ENCODE data around the gene ISY1.
"Not testable (repeated sequence)": the region's sequence is repeated elsewhere in the genome, so short reads cannot be mapped to it uniquely, and the experiment has no call there.

ISY1 gene

DNA sequence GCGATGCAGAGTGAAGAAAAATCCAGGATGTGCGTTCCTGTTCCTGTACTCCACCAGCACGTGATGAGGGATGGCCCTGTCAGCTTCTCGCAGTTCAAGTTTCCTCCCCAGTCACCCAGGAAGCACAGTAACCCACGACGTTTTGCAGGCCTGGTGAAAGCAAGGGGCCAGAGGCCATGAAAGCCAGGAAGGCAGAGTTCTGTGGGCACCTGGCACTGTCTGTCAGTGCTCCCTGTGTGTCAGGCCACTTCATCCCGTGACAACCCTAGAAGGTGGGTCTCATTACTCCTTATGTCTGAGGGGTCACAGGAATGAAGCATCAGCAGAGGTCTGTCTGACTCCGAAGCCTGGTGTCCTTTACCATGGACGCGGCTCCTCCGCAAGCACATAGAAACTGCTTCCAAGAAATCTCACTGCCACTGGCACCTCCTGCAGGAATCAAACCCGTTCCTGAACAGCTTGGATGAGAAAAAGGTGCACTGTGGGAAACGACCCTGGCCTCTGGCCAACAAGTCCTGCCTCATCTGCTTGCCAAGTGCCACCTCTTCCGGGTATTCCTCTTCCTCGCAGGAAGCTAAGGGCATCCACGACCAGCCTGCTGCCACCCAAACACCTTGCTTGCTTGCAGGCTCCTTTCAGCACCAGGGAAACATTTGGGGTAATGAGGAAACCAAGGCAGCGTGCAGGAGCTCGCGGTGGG lies 53.8 kb downstream of the ISY1 start:
- H3K79me2 ChIP-seq (ENCODE audit: control insufficient read depth, insufficient read depth, low read length, unreplicated experiment), result peaks cover 9% of the 10 kb centered on the region
- H2AFZ ChIP-seq (ENCODE audit: low read length, unreplicated experiment), result no peak overlapping the region
- no peaks in the 10 kb centered on the region for H3K36me3 ChIP-seq (ENCODE audit: insufficient read depth, low read length)
- no peak overlapping the region for H3K27ac ChIP-seq (ENCODE audit: low read depth, low read length)
- no peaks in the 10 kb centered on the region for H3K4me1 ChIP-seq (ENCODE audit: control insufficient read depth, insufficient read depth, low read length, unreplicated experiment)
- H3K27me3 ChIP-seq (ENCODE audit: insufficient read depth, low read length), result no peaks in the 10 kb centered on the region
- no peak overlapping the region for H3K4me3 ChIP-seq (ENCODE audit: low read depth, low read length)

DNA sequence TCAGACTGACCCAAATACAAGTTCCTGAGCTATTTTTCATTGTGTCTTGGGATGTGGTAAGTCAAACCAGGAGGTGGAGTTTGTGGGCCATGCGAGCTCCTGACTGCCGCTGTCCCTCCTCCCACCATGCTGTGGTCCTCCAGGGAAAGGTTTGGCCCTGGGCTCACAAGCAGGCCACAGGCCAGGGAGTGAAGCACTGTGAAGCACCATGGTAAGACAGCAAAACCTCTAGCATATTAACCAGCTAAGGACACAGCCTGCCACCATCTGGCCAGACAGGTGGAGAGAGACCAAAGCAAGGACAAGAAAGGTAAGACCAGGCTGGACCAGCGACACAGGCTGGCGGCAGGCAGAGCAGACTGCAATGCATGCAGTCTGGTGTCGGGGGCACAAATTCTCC lies 54.5 kb downstream of the ISY1 start:
- H3K4me3 ChIP-seq (ENCODE audit: low read depth, low read length), result no peak overlapping the region
- H2AFZ ChIP-seq (ENCODE audit: low read length, unreplicated experiment), result no peak overlapping the region
- no peaks in the 10 kb centered on the region for H3K4me1 ChIP-seq (ENCODE audit: control insufficient read depth, insufficient read depth, low read length, unreplicated experiment)
- H3K27me3 ChIP-seq (ENCODE audit: insufficient read depth, low read length), result no peaks in the 10 kb centered on the region
- peaks cover 9% of the 10 kb centered on the region for H3K79me2 ChIP-seq (ENCODE audit: control insufficient read depth, insufficient read depth, low read length, unreplicated experiment)
- no peaks in the 10 kb centered on the region for H3K36me3 ChIP-seq (ENCODE audit: insufficient read depth, low read length)
- no peak overlapping the region for H3K27ac ChIP-seq (ENCODE audit: low read depth, low read length)

- Histone ChIP-seq H3K4me1 (ENCODE audit: control insufficient read depth, insufficient read depth, low read length, unreplicated experiment) (no peaks in the 10 kb centered on the region), H3K36me3 (ENCODE audit: insufficient read depth, low read length) (no peaks in the 10 kb centered on the region), H3K27me3 (ENCODE audit: insufficient read depth, low read length) (no peaks in the 10 kb centered on the region), H3K4me3 (ENCODE audit: low read depth, low read length) (no peak overlapping the region), H3K79me2 (ENCODE audit: control insufficient read depth, insufficient read depth, low read length, unreplicated experiment) (peaks cover 9% of the 10 kb centered on the region), H2AFZ (ENCODE audit: low read length, unreplicated experiment) (no peak overlapping the region), H3K27ac (ENCODE audit: low read depth, low read length) (no peak overlapping the region)
Observed at GRCh38 chr3:129105862-129106261, 55.0 kb downstream of the ISY1 start.

GRCh38 chr3:129104498-129105079 lies 56.3 kb downstream of the ISY1 start:
- Histone ChIP-seq H3K27ac (ENCODE audit: low read depth, low read length) (no peak overlapping the region), H3K4me3 (ENCODE audit: low read depth, low read length) (no peak overlapping the region), H3K27me3 (ENCODE audit: insufficient read depth, low read length) (no peaks in the 10 kb centered on the region), H3K4me1 (ENCODE audit: control insufficient read depth, insufficient read depth, low read length, unreplicated experiment) (no peaks in the 10 kb centered on the region), H2AFZ (ENCODE audit: low read length, unreplicated experiment) (no peak overlapping the region), H3K79me2 (ENCODE audit: control insufficient read depth, insufficient read depth, low read length, unreplicated experiment) (peaks cover 13% of the 10 kb centered on the region), H3K36me3 (ENCODE audit: insufficient read depth, low read length) (no peaks in the 10 kb centered on the region)

DNA sequence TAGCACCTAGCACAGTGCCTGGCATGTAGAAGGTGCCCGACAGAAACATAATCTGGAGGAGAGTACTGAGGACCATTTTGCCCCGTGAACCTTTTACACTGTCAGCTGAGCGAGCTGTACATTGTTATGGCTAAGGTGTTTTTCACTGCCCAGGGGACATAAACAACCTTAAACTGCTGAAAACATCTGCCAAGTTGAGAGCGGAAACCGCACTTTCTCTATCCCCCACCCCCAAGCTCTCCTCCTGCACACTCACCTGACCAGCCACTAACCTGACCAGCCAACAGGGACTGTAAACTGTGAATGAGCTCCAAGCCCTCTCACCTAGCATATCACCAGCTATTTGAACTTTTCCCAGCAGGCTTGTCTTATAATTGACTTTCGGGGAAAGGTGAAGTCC lies 56.8 kb downstream of the ISY1 start:
- no peaks in the 10 kb centered on the region for H3K36me3 ChIP-seq (ENCODE audit: insufficient read depth, low read length)
- H3K4me3 ChIP-seq (ENCODE audit: low read depth, low read length), result no peak overlapping the region
- H3K27ac ChIP-seq (ENCODE audit: low read depth, low read length), result no peak overlapping the region
- H3K79me2 ChIP-seq (ENCODE audit: control insufficient read depth, insufficient read depth, low read length, unreplicated experiment), result peaks cover 13% of the 10 kb centered on the region
- no peaks in the 10 kb centered on the region for H3K27me3 ChIP-seq (ENCODE audit: insufficient read depth, low read length)
- H3K4me1 ChIP-seq (ENCODE audit: control insufficient read depth, insufficient read depth, low read length, unreplicated experiment), result no peaks in the 10 kb centered on the region
- H2AFZ ChIP-seq (ENCODE audit: low read length, unreplicated experiment), result no peak overlapping the region

DNA sequence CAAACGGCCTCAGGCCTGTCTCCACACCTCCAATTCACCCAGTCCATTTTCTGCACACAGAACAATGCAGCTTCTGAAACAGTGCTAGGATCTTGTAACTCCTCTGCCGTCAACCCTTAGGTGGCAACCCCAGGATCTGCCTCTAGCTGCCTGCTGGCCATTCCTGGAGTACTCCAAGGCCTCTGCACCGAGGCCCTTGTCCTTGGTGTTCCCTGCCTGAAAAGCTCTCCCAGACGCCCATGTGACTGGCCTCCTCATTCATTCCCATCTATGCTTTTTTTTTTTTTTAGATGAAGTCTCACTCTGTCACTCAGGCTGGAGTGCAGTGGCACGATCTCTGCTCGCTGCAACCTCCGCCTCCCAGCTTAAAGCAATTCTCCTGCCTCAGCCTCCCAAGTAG lies 57.6 kb downstream of the ISY1 start:
- peaks cover under 1% of the 10 kb centered on the region; the same call in 1 of the 2 replicates for H3K36me3 ChIP-seq (ENCODE audit: insufficient read depth, low read length)
- H3K4me1 ChIP-seq (ENCODE audit: control insufficient read depth, insufficient read depth, low read length, unreplicated experiment), result no peaks in the 10 kb centered on the region
- no peak overlapping the region for H2AFZ ChIP-seq (ENCODE audit: low read length, unreplicated experiment)
- no peak overlapping the region for H3K4me3 ChIP-seq (ENCODE audit: low read depth, low read length)
- H3K27ac ChIP-seq (ENCODE audit: low read depth, low read length), result no peak overlapping the region
- H3K79me2 ChIP-seq (ENCODE audit: control insufficient read depth, insufficient read depth, low read length, unreplicated experiment), result peaks cover 10% of the 10 kb centered on the region
- H3K27me3 ChIP-seq (ENCODE audit: insufficient read depth, low read length), result no peaks in the 10 kb centered on the region

DNA sequence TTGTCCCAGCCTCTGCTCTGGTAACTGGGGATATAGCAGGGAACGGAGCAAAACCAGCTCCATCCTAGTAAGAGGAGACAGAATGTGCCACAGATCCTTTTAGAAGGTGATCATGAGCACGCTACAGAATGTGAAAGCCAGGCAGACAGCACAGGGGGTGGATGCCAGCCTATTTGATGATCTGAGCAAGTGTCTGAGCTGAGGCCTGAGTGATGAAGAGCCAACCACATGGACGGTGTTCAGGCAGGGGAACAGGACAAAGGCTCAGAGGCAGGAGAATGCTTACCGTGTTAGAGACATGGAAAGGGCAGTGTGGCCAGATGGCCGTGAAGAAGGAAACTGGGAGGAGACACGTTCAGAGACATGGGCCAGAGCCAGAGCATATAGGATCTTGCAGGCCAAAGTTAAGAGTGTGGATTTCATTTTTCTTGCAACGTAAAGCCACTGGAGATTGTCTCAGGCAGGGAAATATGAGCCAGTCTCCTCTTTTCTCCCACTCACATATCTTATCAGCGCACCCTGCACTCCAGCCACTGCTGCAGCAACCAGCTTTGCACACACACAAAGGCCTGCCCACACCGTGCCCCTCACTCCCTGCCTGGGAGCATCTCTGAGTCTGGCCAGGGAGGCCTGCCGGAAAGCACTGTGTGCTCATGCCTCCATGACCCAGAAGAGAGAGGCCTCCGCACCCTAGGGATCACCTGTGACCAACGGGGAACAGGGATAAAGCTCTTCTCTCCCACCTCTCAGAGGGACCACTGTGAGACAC lies 59.3 kb downstream of the ISY1 start:
- Histone ChIP-seq H3K79me2 (ENCODE audit: control insufficient read depth, insufficient read depth, low read length, unreplicated experiment) (peaks cover 16% of the 10 kb centered on the region), H2AFZ (ENCODE audit: low read length, unreplicated experiment) (no peak overlapping the region), H3K4me3 (ENCODE audit: low read depth, low read length) (no peak overlapping the region), H3K27ac (ENCODE audit: low read depth, low read length) (no peak overlapping the region), H3K36me3 (ENCODE audit: insufficient read depth, low read length) (peaks cover 3% of the 10 kb centered on the region; the same call in 1 of the 2 replicates), H3K27me3 (ENCODE audit: insufficient read depth, low read length) (no peaks in the 10 kb centered on the region), H3K4me1 (ENCODE audit: control insufficient read depth, insufficient read depth, low read length, unreplicated experiment) (no peaks in the 10 kb centered on the region)

- H3K4me1 ChIP-seq (ENCODE audit: control insufficient read depth, insufficient read depth, low read length, unreplicated experiment), result no peaks in the 10 kb centered on the region
- peaks cover 13% of the 10 kb centered on the region for H3K79me2 ChIP-seq (ENCODE audit: control insufficient read depth, insufficient read depth, low read length, unreplicated experiment)
- H2AFZ ChIP-seq (ENCODE audit: low read length, unreplicated experiment), result no peak overlapping the region
- peaks cover 3% of the 10 kb centered on the region; the same call in 1 of the 2 replicates for H3K36me3 ChIP-seq (ENCODE audit: insufficient read depth, low read length)
- H3K27ac ChIP-seq (ENCODE audit: low read depth, low read length), result no peak overlapping the region
- H3K27me3 ChIP-seq (ENCODE audit: insufficient read depth, low read length), result no peaks in the 10 kb centered on the region
- H3K4me3 ChIP-seq (ENCODE audit: low read depth, low read length), result no peak overlapping the region
Observed at GRCh38 chr3:129100274-129100673, 60.6 kb downstream of the ISY1 start.

- Histone ChIP-seq H3K4me3 (ENCODE audit: low read depth, low read length) (no peak overlapping the region), H2AFZ (ENCODE audit: low read length, unreplicated experiment) (no peak overlapping the region), H3K79me2 (ENCODE audit: control insufficient read depth, insufficient read depth, low read length, unreplicated experiment) (peaks cover 13% of the 10 kb centered on the region), H3K27me3 (ENCODE audit: insufficient read depth, low read length) (no peaks in the 10 kb centered on the region), H3K36me3 (ENCODE audit: insufficient read depth, low read length) (peaks cover 3% of the 10 kb centered on the region; the same call in 1 of the 2 replicates), H3K4me1 (ENCODE audit: control insufficient read depth, insufficient read depth, low read length, unreplicated experiment) (no peaks in the 10 kb centered on the region), H3K27ac (ENCODE audit: low read depth, low read length) (no peak overlapping the region)
Observed at GRCh38 chr3:129095285-129095684, 65.6 kb downstream of the ISY1 start.

DNA sequence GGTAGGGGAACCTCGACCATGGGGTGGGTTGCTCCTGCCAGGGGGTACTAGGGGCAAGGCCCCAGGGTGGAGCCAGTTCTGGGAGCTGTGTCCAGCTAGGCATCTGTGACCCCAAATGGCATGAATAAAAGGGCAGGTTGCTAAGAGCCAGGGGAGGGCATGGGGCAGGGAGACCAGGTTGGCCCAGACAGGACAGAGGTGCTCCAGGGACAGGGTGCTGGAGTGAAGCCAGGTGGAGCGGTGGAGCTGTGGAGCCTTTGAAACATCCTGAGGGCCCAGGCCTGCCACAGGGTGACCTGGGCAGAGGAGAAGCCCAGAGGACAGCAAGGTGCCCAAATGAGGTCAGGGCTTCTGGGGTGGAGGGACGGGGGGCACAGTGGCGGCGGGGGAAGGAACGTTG lies 72.6 kb downstream of the ISY1 start:
- H3K4me3 ChIP-seq (ENCODE audit: low read depth, low read length); H3K79me2 ChIP-seq (ENCODE audit: control insufficient read depth, insufficient read depth, low read length, unreplicated experiment); H3K4me1 ChIP-seq (ENCODE audit: control insufficient read depth, insufficient read depth, low read length, unreplicated experiment); H2AFZ ChIP-seq (ENCODE audit: low read length, unreplicated experiment); H3K27me3 ChIP-seq (ENCODE audit: insufficient read depth, low read length); H3K27ac ChIP-seq (ENCODE audit: low read depth, low read length); H3K36me3 ChIP-seq (ENCODE audit: insufficient read depth, low read length): not testable (repeated sequence)

DNA sequence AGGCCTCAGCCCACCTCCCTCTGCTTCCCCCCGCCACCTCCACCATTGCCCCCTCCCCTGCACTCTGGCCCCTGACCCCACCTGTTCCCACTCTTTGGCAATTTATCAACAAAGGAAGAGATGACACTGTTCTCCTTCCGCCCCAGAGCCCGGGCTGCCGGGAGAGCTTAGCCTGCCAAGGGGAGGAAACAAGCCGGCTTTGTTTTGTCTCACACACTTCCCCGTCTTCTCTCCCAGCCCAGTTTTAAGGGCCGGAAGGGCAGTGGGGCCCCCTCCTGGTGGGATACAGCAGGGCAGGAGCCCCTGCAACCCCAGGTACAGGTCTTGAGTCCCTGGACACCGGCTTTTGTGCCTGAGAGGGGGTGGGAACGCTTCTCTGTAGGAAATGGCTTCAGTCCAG lies 73.0 kb downstream of the ISY1 start:
- not testable (repeated sequence) for H2AFZ ChIP-seq (ENCODE audit: low read length, unreplicated experiment); H3K4me1 ChIP-seq (ENCODE audit: control insufficient read depth, insufficient read depth, low read length, unreplicated experiment); H3K27ac ChIP-seq (ENCODE audit: low read depth, low read length); H3K36me3 ChIP-seq (ENCODE audit: insufficient read depth, low read length); H3K27me3 ChIP-seq (ENCODE audit: insufficient read depth, low read length); H3K79me2 ChIP-seq (ENCODE audit: control insufficient read depth, insufficient read depth, low read length, unreplicated experiment); H3K4me3 ChIP-seq (ENCODE audit: low read depth, low read length)

Data from ACC112 (cell line).